Bronchial epithelial cell (primary cell): ENCODE results near the gene EDC3. TPM values are rescaled to one million over a fixed set of nuclear protein-coding genes. Genes with fewer than 3 reads are reported as not detected.
A peak's percentile ranks its signal among the peaks of the same experiment; 100 is the strongest.
"Not testable (repeated sequence)": the region's sequence is repeated elsewhere in the genome, so short reads cannot be mapped to it uniquely, and the experiment has no call there.

Experiments
- DNase-seq: peaks from one replicate; pipeline ENCODE4 v3.0.0-alpha.2; 2010; ENCODE audit warnings: low read depth
- FAIRE-seq: peaks from 2 replicates; lab custom pipeline; 2011; peaks lifted over from hg19 to GRCh38; lab: Jason Lieb, UNC
- H3K27me3 ChIP-seq: 2 replicates; pipeline ENCODE4 v1.5.1; 2011; ENCODE audit warnings: low read length; ENCODE audit not compliant: control insufficient read depth, insufficient read depth
- H3K36me3 ChIP-seq: 2 replicates; pipeline ENCODE4 v1.5.1; 2011; ENCODE audit warnings: low read length; ENCODE audit not compliant: control insufficient read depth, insufficient read depth
- H3K4me3 ChIP-seq: 2 replicates; pipeline ENCODE4 v1.5.1; 2011; ENCODE audit warnings: mild to moderate bottlenecking, low read depth, low read length, control low read depth
- total RNA-seq: library from RNA; depleted of rRNA; stranded (reverse); fragments of >200 nt; gene quantifications from 2 replicates; pipeline ENCODE4 v1.2.1, GENCODE V29; 2014
- TF ChIP-seq, protein P1 (sequence below): IDR thresholded peaks from 2 replicates; pipeline ENCODE4 v1.5.1; 2011; ENCODE audit warnings: mild to moderate bottlenecking, moderate library complexity, low read length, control low read depth, inconsistent platforms; ENCODE audit not compliant: insufficient read depth, severe bottlenecking

EDC3 gene
- total RNA-seq, 1 donor from 2014 or later, result 6.1 TPM

DNA sequence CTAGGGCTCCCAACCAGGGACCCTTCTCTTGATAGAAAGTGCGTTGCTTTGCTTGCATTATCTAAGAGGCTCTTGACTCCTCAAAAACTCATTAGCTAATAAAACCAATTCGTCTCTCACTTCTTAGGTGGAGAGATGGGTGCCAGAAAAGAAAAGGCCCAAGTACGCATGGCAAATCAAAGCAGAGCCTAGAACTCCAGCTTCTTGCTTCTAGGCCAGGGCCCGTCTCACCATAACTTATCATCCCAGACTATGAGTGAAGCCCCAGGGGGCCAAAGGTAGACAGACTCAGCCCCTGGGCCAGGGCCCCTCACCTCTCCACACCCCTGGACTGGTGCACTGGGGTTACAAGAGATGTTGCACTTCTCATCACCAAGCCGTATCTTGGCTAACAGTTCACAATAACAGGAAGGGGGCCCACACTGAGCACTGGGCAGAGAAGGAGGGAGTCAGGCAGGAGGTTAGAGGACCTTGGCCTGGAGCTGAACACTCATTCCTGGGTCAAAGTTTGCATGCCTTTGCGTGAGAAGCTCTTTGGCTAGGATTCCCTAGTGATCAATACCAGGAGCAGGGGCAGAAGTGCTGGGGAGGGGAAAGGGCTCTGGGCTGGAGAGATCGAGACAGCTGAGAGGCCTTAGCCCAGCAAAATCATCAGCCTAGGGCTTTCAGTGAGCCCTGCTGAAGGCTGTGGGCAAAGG lies 34.9 kb upstream of the EDC3 start:
- Histone ChIP-seq H3K36me3 (no peaks in the 10 kb centered on the region), H3K27me3 (peaks cover 9% of the 10 kb centered on the region), H3K4me3 (no peak overlapping the region)
- FAIRE-seq, result no peak
- DNase-seq, result no peak
- TF ChIP-seq, protein P1, sequence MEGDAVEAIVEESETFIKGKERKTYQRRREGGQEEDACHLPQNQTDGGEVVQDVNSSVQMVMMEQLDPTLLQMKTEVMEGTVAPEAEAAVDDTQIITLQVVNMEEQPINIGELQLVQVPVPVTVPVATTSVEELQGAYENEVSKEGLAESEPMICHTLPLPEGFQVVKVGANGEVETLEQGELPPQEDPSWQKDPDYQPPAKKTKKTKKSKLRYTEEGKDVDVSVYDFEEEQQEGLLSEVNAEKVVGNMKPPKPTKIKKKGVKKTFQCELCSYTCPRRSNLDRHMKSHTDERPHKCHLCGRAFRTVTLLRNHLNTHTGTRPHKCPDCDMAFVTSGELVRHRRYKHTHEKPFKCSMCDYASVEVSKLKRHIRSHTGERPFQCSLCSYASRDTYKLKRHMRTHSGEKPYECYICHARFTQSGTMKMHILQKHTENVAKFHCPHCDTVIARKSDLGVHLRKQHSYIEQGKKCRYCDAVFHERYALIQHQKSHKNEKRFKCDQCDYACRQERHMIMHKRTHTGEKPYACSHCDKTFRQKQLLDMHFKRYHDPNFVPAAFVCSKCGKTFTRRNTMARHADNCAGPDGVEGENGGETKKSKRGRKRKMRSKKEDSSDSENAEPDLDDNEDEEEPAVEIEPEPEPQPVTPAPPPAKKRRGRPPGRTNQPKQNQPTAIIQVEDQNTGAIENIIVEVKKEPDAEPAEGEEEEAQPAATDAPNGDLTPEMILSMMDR, result no peak

DNA sequence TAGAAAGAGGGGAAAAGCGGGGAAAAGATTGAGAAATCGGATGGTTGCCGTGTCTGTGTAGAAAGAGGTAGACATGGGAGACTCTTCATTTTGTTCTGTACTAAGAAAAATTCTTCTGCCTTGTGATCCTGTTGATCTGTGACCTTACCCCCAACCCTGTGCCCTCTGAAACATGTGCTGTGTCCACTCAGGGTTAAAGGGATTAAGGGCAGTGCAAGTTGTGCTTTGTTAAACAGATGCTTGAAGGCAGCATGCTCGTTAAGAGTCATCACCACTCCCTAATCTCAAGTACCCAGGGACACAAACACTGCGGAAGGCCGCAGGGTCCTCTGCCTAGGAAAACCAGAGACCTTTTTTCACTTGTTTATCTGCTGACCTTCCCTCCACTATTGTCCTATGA lies 33.5 kb upstream of the EDC3 start:
- not testable (repeated sequence) for FAIRE-seq, H3K27me3 ChIP-seq

DNA sequence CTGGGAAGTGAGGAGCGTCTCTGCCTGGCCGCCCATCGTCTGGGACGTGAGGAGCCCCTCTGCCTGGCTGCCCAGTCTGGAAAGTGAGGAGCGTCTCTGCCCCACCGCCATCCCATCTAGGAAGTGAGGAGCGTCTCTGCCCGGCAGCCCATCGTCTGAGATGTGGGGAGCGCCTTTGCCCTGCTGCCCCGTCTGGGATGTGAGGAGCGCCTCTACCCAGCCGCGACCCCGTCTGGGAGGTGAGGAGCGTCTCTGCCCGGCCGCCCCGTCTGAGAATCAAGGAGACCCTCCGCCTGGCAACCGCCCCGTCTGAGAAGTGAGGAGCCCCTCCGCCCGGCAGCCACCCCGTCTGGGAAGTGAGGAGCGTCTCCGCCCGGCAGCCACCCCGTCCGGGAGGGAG lies 32.9 kb upstream of the EDC3 start:
- not testable (repeated sequence) for H3K27me3 ChIP-seq, H3K36me3 ChIP-seq, H3K4me3 ChIP-seq, DNase-seq, FAIRE-seq

More for the DNA sequence above, 33.5 kb upstream of the EDC3 start:
- not testable (repeated sequence) for DNase-seq, H3K36me3 ChIP-seq, H3K4me3 ChIP-seq

DNA sequence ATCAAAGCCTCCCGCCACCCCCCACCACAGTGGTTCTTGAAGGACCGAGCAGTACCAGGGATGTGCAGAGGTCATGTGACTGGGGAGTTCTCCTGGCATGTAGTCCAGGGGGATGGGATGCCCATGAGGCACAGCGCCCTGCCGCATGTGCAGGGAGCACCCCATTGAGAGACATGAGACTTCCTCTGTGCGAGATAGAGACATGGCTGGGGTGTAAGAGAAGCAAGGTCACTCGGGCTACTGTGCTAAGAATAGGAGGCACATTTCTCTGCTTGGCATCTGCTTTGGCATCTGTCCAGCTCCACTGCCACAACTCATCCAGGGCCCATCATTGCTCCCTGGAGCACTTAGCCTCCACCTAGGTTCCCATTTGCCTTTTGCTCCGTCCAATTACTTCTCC lies 31.9 kb upstream of the EDC3 start:
- TF ChIP-seq, protein P1, result no peak
- Histone ChIP-seq H3K4me3 (no peak overlapping the region), H3K27me3 (peaks cover 7% of the 10 kb centered on the region), H3K36me3 (no peaks in the 10 kb centered on the region)
- DNase-seq, result no peak
- no peak for FAIRE-seq

DNA sequence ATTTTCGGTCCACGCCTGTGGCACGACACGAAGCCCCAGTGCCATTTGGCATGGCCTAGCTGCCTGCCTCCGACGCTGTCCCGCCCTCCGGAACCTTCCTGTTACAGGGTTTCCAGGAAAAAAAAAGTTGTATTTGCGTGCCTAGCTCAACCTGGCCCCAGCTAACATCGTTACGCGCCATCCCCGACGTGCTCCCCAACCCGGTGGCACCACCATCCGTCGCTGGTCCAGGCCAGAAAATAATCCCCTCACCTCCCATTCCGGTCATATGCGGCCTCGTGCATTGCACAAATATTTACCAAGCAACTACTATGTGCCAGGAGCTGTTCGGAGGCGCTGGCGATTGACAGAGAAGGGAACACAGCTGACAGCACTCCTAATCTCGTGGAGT lies 30.9 kb upstream of the EDC3 start:
- no peak for DNase-seq
- Histone ChIP-seq H3K27me3 (peaks cover 6% of the 10 kb centered on the region), H3K4me3 (peak overlapping the region; percentile 45), H3K36me3 (no peaks in the 10 kb centered on the region)
- TF ChIP-seq, protein P1, result no peak
- FAIRE-seq, result no peak

DNA sequence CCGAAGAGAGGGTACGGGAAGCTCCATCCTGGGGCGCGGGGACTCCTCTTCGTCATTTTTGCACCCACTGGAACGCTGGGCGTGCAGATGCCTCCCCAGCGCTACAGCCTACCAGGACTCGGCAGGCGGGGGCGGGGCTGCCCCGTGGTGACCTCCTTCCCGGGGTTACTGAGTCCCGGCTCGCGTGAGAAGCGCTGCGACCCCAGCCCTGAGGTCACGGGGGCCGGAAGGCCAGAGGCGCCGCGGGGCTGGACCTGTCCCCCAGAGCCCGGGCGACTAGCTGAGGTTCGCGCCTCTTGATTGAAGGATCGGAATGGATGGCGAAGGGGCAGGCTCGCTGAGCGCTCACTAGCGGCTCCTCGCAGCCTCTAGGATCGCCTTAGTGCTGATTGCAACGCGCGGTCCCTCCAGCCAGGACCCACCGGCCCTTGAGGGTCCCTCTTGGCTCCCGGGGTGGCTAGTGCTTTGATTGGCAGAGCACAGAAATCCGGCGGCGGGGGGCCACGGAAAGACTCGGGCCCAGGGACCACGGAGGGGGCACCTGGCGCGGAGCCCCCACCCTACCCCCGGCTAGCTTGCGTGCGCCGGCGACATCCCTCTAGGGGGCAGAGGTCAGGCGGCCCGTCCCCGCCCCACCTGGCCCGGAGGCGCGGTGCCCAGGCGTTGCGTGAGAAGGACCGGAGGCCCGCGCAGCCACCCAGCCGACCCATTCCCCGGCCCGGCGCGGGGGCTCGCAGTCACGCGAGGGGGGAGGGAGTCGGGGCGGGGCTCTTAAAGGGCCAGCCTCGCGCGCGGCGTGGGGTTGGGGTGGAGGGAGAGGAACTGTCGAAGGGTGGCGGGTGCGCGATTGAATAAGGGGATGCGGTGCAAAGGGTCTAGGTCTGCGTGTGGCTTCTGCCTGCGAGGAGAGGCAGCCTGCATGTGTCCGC lies 30.3 kb upstream of the EDC3 start:
- FAIRE-seq (no peak), DNase-seq (no peak)
- peaks cover 6% of the 10 kb centered on the region for H3K27me3 ChIP-seq
- H3K36me3 ChIP-seq, result no peaks in the 10 kb centered on the region
- TF ChIP-seq, protein P1, result no peak
- H3K4me3 ChIP-seq, result peak overlapping the region; percentile 45
